A172 (cell line): ENCODE measurements around the gene SAMD4B. TPM values are rescaled to one million over a fixed set of nuclear protein-coding genes. Genes with fewer than 3 reads are reported as not detected.
A peak's percentile ranks its signal among the peaks of the same experiment; 100 is the strongest.

ENCODE experiments used
- DNase-seq: peaks from one replicate; pipeline ENCODE4 v3.0.0-alpha.2; 2015; ENCODE audit warnings: low spot score
- total RNA-seq: library from RNA; depleted of rRNA; stranded (reverse); fragments of >200 nt; shearing (Covaris generic); gene quantifications from 2 replicates; pipeline ENCODE4 v1.2.3, GENCODE V29; 2014; rRNA removed

Gene SAMD4B
- total RNA-seq, 1 experiment from 2014 or later = 81.4 TPM

- DNase-seq = no peak
These were observed 85.5 kb downstream of the SAMD4B start for GRCh38 chr19:39427707-39428106.

- DNase-seq = peak; percentile 86
These were observed 86.3 kb downstream of the SAMD4B start for GRCh38 chr19:39428283-39429112.

GRCh38 chr19:39430675-39431593 lies 88.7 kb downstream of the SAMD4B start:
- DNase-seq = peak; percentile 99

- DNase-seq = no peak
These were observed 90.4 kb downstream of the SAMD4B start for GRCh38 chr19:39432677-39433025.

- DNase-seq = no peak
These were observed 91.4 kb downstream of the SAMD4B start for GRCh38 chr19:39433480-39434079.

- no peak for DNase-seq
These were observed 92.2 kb downstream of the SAMD4B start for GRCh38 chr19:39434123-39435076.

Other genes starting within 250 kb of the SAMD4B start
- gene PAK4, start 216.6 kb upstream of the SAMD4B start, total RNA-seq = 9.2 and 16.2 TPM in 2 replicates
- not detected in 2 replicates for gene NCCRP1, start 145.5 kb upstream of the SAMD4B start, total RNA-seq
- not detected in 2 replicates for gene SYCN, start 138.2 kb upstream of the SAMD4B start, total RNA-seq
- gene IFNL3, start 97.4 kb upstream of the SAMD4B start, total RNA-seq = not detected in 2 replicates
- gene IFNL4, start 93.6 kb upstream of the SAMD4B start, total RNA-seq = not detected in 2 replicates
- not detected in 2 replicates for gene IFNL2, start 74.0 kb upstream of the SAMD4B start, total RNA-seq
- not detected in 2 replicates for gene IFNL1, start 46.0 kb upstream of the SAMD4B start, total RNA-seq
- gene LRFN1, start 21.6 kb upstream of the SAMD4B start, total RNA-seq = 1.7 and 1.9 TPM in 2 replicates
- 0.48 TPM in 1 of 2 replicates, not detected in the other for gene GMFG, start 6.4 kb upstream of the SAMD4B start, total RNA-seq
- gene PAF1, start 48.7 kb downstream of the SAMD4B start, total RNA-seq = 55.3 and 69.9 TPM in 2 replicates
- gene MED29, start 49.0 kb downstream of the SAMD4B start, total RNA-seq = 20.9 and 24.7 TPM in 2 replicates
- 0.50 and 1.5 TPM in 2 replicates for gene ZFP36, start 64.4 kb downstream of the SAMD4B start, total RNA-seq
- 11.4 and 17.3 TPM in 2 replicates for gene PLEKHG2, start 70.2 kb downstream of the SAMD4B start, total RNA-seq
- gene RPS16, start 93.5 kb downstream of the SAMD4B start, total RNA-seq = 145 and 262 TPM in 2 replicates
- 101 and 116 TPM in 2 replicates for gene SUPT5H, start 103.2 kb downstream of the SAMD4B start, total RNA-seq
- 116 and 127 TPM in 2 replicates for gene TIMM50, start 138.4 kb downstream of the SAMD4B start, total RNA-seq
- gene DLL3, start 156.5 kb downstream of the SAMD4B start, total RNA-seq = not detected in 2 replicates
- gene SELENOV, start 172.7 kb downstream of the SAMD4B start, total RNA-seq = not detected in 2 replicates
- 9.4 and 15.8 TPM in 2 replicates for gene EID2B, start 190.4 kb downstream of the SAMD4B start, total RNA-seq
- 29.3 and 34.2 TPM in 2 replicates for gene EID2, start 197.7 kb downstream of the SAMD4B start, total RNA-seq